ENCODE results near the gene ELMOD3. TPM values are rescaled to one million over a fixed set of nuclear protein-coding genes. Genes with fewer than 3 reads are reported as not detected.

ELMOD3 gene
- total and polyA plus RNA-seq, 3 experiments from 2014 or later = 12.2 to 14.4 (median 13.6) TPM

GRCh38 chr2:85433511-85434089, 79.0 kb downstream of the ELMOD3 start:
- CTCF ChIA-PET = interaction anchor here (1.2 kb wide), 1 partner anchor 14 kb away, joined by 3 read pairs; no protein-coding TSS in a partner anchor
- POLR2A ChIA-PET = interaction anchor here (0.7 kb wide), 1 partner anchor 154 kb away, joined by 3 read pairs; no protein-coding TSS in a partner anchor
- H3K4me1 Mint-ChIP-seq = peaks cover 12 to 16% (median 12%) of the 10 kb centered on the region in 3 donors
- no peaks in the 10 kb centered on the region for H3K9me3 ChIP-seq (ENCODE audit: low read length)
- H3K27me3 Mint-ChIP-seq = no peaks in the 10 kb centered on the region
- no peak for DNase-seq
- H3K36me3 Mint-ChIP-seq = no peaks in the 10 kb centered on the region
- no peak overlapping the region for H3K4me3 Mint-ChIP-seq
- no peaks in the 10 kb centered on the region for H3K27me3 ChIP-seq (ENCODE audit: insufficient read depth, low read length, poor library complexity, severe bottlenecking)
- H3K36me3 ChIP-seq (ENCODE audit: insufficient read depth, low read length) = no peaks in the 10 kb centered on the region
- no peak overlapping the region for H3K4me3 ChIP-seq (ENCODE audit: low read length)
- H3K27ac Mint-ChIP-seq = peak overlapping the region in 1 of 8 donors; percentile 47
- H3K4me1 ChIP-seq (ENCODE audit: insufficient read depth, low read length) = peaks cover 12% of the 10 kb centered on the region
- no peak overlapping the region for H3K27ac ChIP-seq (ENCODE audit: low read depth, low read length)
- no peaks in the 10 kb centered on the region for H3K9me3 Mint-ChIP-seq

- H3K9me3 Mint-ChIP-seq = no peaks in the 10 kb centered on the region
- H3K4me1 Mint-ChIP-seq = peaks cover 12 to 23% (median 13%) of the 10 kb centered on the region in 3 donors
- H3K27ac Mint-ChIP-seq = no peak overlapping the region
- no peak for DNase-seq
- Histone ChIP-seq H3K36me3 (ENCODE audit: insufficient read depth, low read length) (no peaks in the 10 kb centered on the region), H3K4me1 (ENCODE audit: insufficient read depth, low read length) (peaks cover 16% of the 10 kb centered on the region), H3K9me3 (ENCODE audit: low read length) (no peaks in the 10 kb centered on the region), H3K27me3 (ENCODE audit: insufficient read depth, low read length, poor library complexity, severe bottlenecking) (no peaks in the 10 kb centered on the region), H3K4me3 (ENCODE audit: low read length) (no peak overlapping the region), H3K27ac (ENCODE audit: low read depth, low read length) (no peak overlapping the region)
- no peak overlapping the region for H3K4me3 Mint-ChIP-seq
- H3K36me3 Mint-ChIP-seq = no peaks in the 10 kb centered on the region
- ChIA-PET POLR2A (no interaction called here), CTCF (interaction anchor here (1.1 kb wide), 1 partner anchor 368 kb away, joined by 3 read pairs; no protein-coding TSS in a partner anchor)
- no peaks in the 10 kb centered on the region for H3K27me3 Mint-ChIP-seq
Observed at GRCh38 chr2:85434696-85435095, 80.1 kb downstream of the ELMOD3 start.

- Mint-ChIP-seq H3K36me3 (no peaks in the 10 kb centered on the region), H3K4me1 (peaks cover 12 to 27% (median 17%) of the 10 kb centered on the region in 3 donors), H3K27me3 (no peaks in the 10 kb centered on the region), H3K9me3 (no peaks in the 10 kb centered on the region), H3K27ac (peak overlapping the region in 2 of 8 donors; percentile 84 to 91), H3K4me3 (no peak overlapping the region)
- CTCF ChIA-PET = interaction anchor here (1.1 kb wide), 1 partner anchor 369 kb away, joined by 3 read pairs; no protein-coding TSS in a partner anchor
- H3K4me1 ChIP-seq (ENCODE audit: insufficient read depth, low read length) = peaks cover 22% of the 10 kb centered on the region
- no peaks in the 10 kb centered on the region for H3K36me3 ChIP-seq (ENCODE audit: insufficient read depth, low read length)
- DNase-seq = no peak
- no peaks in the 10 kb centered on the region for H3K27me3 ChIP-seq (ENCODE audit: insufficient read depth, low read length, poor library complexity, severe bottlenecking)
- H3K9me3 ChIP-seq (ENCODE audit: low read length) = no peaks in the 10 kb centered on the region
- POLR2A ChIA-PET = no interaction called here
- no peak overlapping the region for H3K27ac ChIP-seq (ENCODE audit: low read depth, low read length)
- no peak overlapping the region for H3K4me3 ChIP-seq (ENCODE audit: low read length)
Observed at GRCh38 chr2:85435220-85435958, 80.8 kb downstream of the ELMOD3 start.

GRCh38 chr2:85435981-85436835, 81.6 kb downstream of the ELMOD3 start:
- peaks cover 12 to 27% (median 17%) of the 10 kb centered on the region in 3 donors for H3K4me1 Mint-ChIP-seq
- H3K27me3 Mint-ChIP-seq = no peaks in the 10 kb centered on the region
- H3K27me3 ChIP-seq (ENCODE audit: insufficient read depth, low read length, poor library complexity, severe bottlenecking) = no peaks in the 10 kb centered on the region
- H3K27ac ChIP-seq (ENCODE audit: low read depth, low read length) = no peak overlapping the region
- no peak overlapping the region for H3K4me3 ChIP-seq (ENCODE audit: low read length)
- H3K4me3 Mint-ChIP-seq = peak overlapping the region in 6 of 7 donors; percentile 38 to 94 (median 82)
- H3K27ac Mint-ChIP-seq = peak overlapping the region; percentile 85 to 100 (median 94)
- CTCF ChIA-PET = interaction anchor here (1.4 to 2.7 kb wide), 2 partner anchors 15 to 115 kb away, joined by 6 to 10 read pairs; no protein-coding TSS in a partner anchor
- H3K4me1 ChIP-seq (ENCODE audit: insufficient read depth, low read length) = peaks cover 22% of the 10 kb centered on the region
- no peaks in the 10 kb centered on the region for H3K36me3 ChIP-seq (ENCODE audit: insufficient read depth, low read length)
- POLR2A ChIA-PET = interaction anchor here (3.0 kb wide), 1 partner anchor 104 kb away, joined by 39 read pairs; the partner anchor contains the start of gene MAT2A
- no peak for DNase-seq
- H3K36me3 Mint-ChIP-seq = no peaks in the 10 kb centered on the region
- H3K9me3 ChIP-seq (ENCODE audit: low read length) = no peaks in the 10 kb centered on the region
- H3K9me3 Mint-ChIP-seq = no peaks in the 10 kb centered on the region

- Histone ChIP-seq H3K9me3 (ENCODE audit: low read length) (no peaks in the 10 kb centered on the region), H3K27ac (ENCODE audit: low read depth, low read length) (peak overlapping the region; percentile 53), H3K27me3 (ENCODE audit: insufficient read depth, low read length, poor library complexity, severe bottlenecking) (no peaks in the 10 kb centered on the region), H3K4me3 (ENCODE audit: low read length) (no peak overlapping the region), H3K36me3 (ENCODE audit: insufficient read depth, low read length) (no peaks in the 10 kb centered on the region), H3K4me1 (ENCODE audit: insufficient read depth, low read length) (peaks cover 22% of the 10 kb centered on the region)
- Mint-ChIP-seq H3K36me3 (no peaks in the 10 kb centered on the region), H3K27me3 (peaks cover 0 to 1% of the 10 kb centered on the region in 2 donors), H3K27ac (peak overlapping the region; percentile 85 to 100 (median 94)), H3K4me3 (peak overlapping the region; percentile 75 to 94 (median 83)), H3K4me1 (peaks cover 12 to 27% (median 17%) of the 10 kb centered on the region in 3 donors), H3K9me3 (no peaks in the 10 kb centered on the region)
- ChIA-PET POLR2A (interaction anchor here (0.6 to 3.0 kb wide), 7 partner anchors 16 to 109 kb away, joined by 3 to 39 read pairs (median 3); partner anchors contain the start of genes ELMOD3, MAT2A, RETSAT and SH2D6), CTCF (interaction anchor here (1.2 to 2.7 kb wide), 6 partner anchors 16 to 114 kb away, joined by 4 to 11 read pairs (median 6); partner anchors contain the start of genes ELMOD3, MAT2A, RETSAT and SH2D6)
- DNase-seq = no peak
Observed at GRCh38 chr2:85436836-85437487, 82.4 kb downstream of the ELMOD3 start.

- POLR2A ChIA-PET = interaction anchor here (0.6 to 3.0 kb wide), 7 partner anchors 17 to 110 kb away, joined by 3 to 39 read pairs (median 3); partner anchors contain the start of genes ELMOD3, MAT2A, RETSAT and SH2D6
- Histone ChIP-seq H3K36me3 (ENCODE audit: insufficient read depth, low read length) (no peaks in the 10 kb centered on the region), H3K4me3 (ENCODE audit: low read length) (peak overlapping the region; percentile 32), H3K27ac (ENCODE audit: low read depth, low read length) (peak overlapping the region; percentile 53), H3K4me1 (ENCODE audit: insufficient read depth, low read length) (peaks cover 22% of the 10 kb centered on the region), H3K9me3 (ENCODE audit: low read length) (no peaks in the 10 kb centered on the region), H3K27me3 (ENCODE audit: insufficient read depth, low read length, poor library complexity, severe bottlenecking) (no peaks in the 10 kb centered on the region)
- Mint-ChIP-seq H3K27me3 (peaks cover 0 to 1% of the 10 kb centered on the region in 2 donors), H3K4me3 (peak overlapping the region; percentile 75 to 94 (median 88)), H3K4me1 (peaks cover 12 to 27% (median 17%) of the 10 kb centered on the region in 3 donors), H3K36me3 (no peaks in the 10 kb centered on the region), H3K9me3 (no peaks in the 10 kb centered on the region), H3K27ac (peak overlapping the region; percentile 91 to 100 (median 95))
- peak; percentile 63 to 83 (median 75) for DNase-seq
- CTCF ChIA-PET = interaction anchor here (0.6 to 2.7 kb wide), 7 partner anchors 12 to 113 kb away, joined by 3 to 11 read pairs (median 6); partner anchors contain the start of genes ELMOD3, MAT2A, RETSAT and SH2D6
Observed at GRCh38 chr2:85437488-85438200, 83.1 kb downstream of the ELMOD3 start.

All from CD8-positive, alpha-beta memory T cell (primary cell).